ENCODE data around the gene ZMIZ1.
A peak's percentile ranks its signal among the peaks of the same experiment; 100 is the strongest.

The ZMIZ1 gene

GRCh38 chr10:79189853-79190435, 121.2 kb downstream of the ZMIZ1 start:
- no peak overlapping the region for H3K27ac ChIP-seq (ENCODE audit: low read length, poor library complexity, severe bottlenecking)
- no peak overlapping the region for H2BK5ac ChIP-seq (ENCODE audit: low read depth, low read length, poor library complexity, severe bottlenecking)
- H2BK12ac ChIP-seq (ENCODE audit: low read length in 2 of 2), result peak overlapping the region in 1 of 2 experiments; percentile 74
- H3K18ac ChIP-seq (ENCODE audit: low read depth in 1 of 2, low read length in 2 of 2), result peak overlapping the region; percentile 47 to 80
- H2AFZ ChIP-seq (ENCODE audit: low read depth, low read length), result no peak overlapping the region
- no peak overlapping the region for H3K4me3 ChIP-seq (ENCODE audit: insufficient read depth in 1 of 2, low read depth in 1 of 2, low read length in 2 of 2)
- peaks cover 38% of the 10 kb centered on the region for H3K79me1 ChIP-seq (replicated peaks; ENCODE audit: low read length, poor library complexity, severe bottlenecking)
- H3K4ac ChIP-seq (ENCODE audit: low read depth in 1 of 2, low read length in 2 of 2), result no peak overlapping the region
- H3K14ac ChIP-seq (ENCODE audit: low read length in 2 of 2), result peak overlapping the region in 1 of 2 experiments; percentile 53
- H2BK120ac ChIP-seq (ENCODE audit: low read depth, low read length), result no peak overlapping the region
- 91% methylated on average over 8 of the region's 10 CpGs for whole genome bisulfite sequencing
- DNase-seq, result no peak
- H3K9me3 ChIP-seq (ENCODE audit: control insufficient read depth, low read length), result no peaks in the 10 kb centered on the region
- no peaks in the 10 kb centered on the region for H3K27me3 ChIP-seq (ENCODE audit: control insufficient read depth in 1 of 2, insufficient read depth in 1 of 2, low read length in 2 of 2)
- H3K36me3 ChIP-seq (ENCODE audit: control insufficient read depth in 1 of 2, insufficient read depth in 2 of 2, low read depth in 1 of 2, low read length in 2 of 2), result peaks cover 48 to 51% of the 10 kb centered on the region in 2 experiments
- H2BK15ac ChIP-seq (ENCODE audit: low read depth, poor library complexity, severe bottlenecking), result no peak overlapping the region
- H3K23ac ChIP-seq (ENCODE audit: low read length in 2 of 2), result peak overlapping the region in 1 of 2 experiments; percentile 34
- no peak overlapping the region for H4K91ac ChIP-seq (ENCODE audit: low read length)
- peaks cover 81% of the 10 kb centered on the region for H3K4me1 ChIP-seq (ENCODE audit: control insufficient read depth, insufficient read depth, low read depth, low read length)
- peak overlapping the region; percentile 5 for H3K9ac ChIP-seq (ENCODE audit: low read length)
- H4K8ac ChIP-seq (ENCODE audit: low read length), result no peak overlapping the region
- H3K4me2 ChIP-seq (ENCODE audit: low read length, poor library complexity, severe bottlenecking), result peak overlapping the region; percentile 16
- peak overlapping the region; percentile 50 for H2AK5ac ChIP-seq (ENCODE audit: low read length, severe bottlenecking)

- H3K18ac ChIP-seq (ENCODE audit: low read depth in 1 of 2, low read length in 2 of 2), result no peak overlapping the region
- no peak overlapping the region for H3K27ac ChIP-seq (ENCODE audit: low read length, poor library complexity, severe bottlenecking)
- H3K9me3 ChIP-seq (ENCODE audit: control insufficient read depth, low read length), result no peaks in the 10 kb centered on the region
- 100% methylated on average over 1 of the region's 1 CpG for WGBS
- peaks cover 39% of the 10 kb centered on the region for H3K79me1 ChIP-seq (replicated peaks; ENCODE audit: low read length, poor library complexity, severe bottlenecking)
- peaks cover 81% of the 10 kb centered on the region for H3K4me1 ChIP-seq (ENCODE audit: control insufficient read depth, insufficient read depth, low read depth, low read length)
- no peak overlapping the region for H2BK120ac ChIP-seq (ENCODE audit: low read depth, low read length)
- no peak overlapping the region for H4K91ac ChIP-seq (ENCODE audit: low read length)
- H3K14ac ChIP-seq (ENCODE audit: low read length in 2 of 2), result no peak overlapping the region
- peaks cover 52% of the 10 kb centered on the region in 2 experiments for H3K36me3 ChIP-seq (ENCODE audit: control insufficient read depth in 1 of 2, insufficient read depth in 2 of 2, low read depth in 1 of 2, low read length in 2 of 2)
- no peak for DNase-seq
- no peak overlapping the region for H2BK5ac ChIP-seq (ENCODE audit: low read depth, low read length, poor library complexity, severe bottlenecking)
- no peak overlapping the region for H3K4ac ChIP-seq (ENCODE audit: low read depth in 1 of 2, low read length in 2 of 2)
- no peak overlapping the region for H2AFZ ChIP-seq (ENCODE audit: low read depth, low read length)
- no peak overlapping the region for H2BK12ac ChIP-seq (ENCODE audit: low read length in 2 of 2)
- no peak overlapping the region for H3K4me2 ChIP-seq (ENCODE audit: low read length, poor library complexity, severe bottlenecking)
- peak overlapping the region; percentile 21 for H2AK5ac ChIP-seq (ENCODE audit: low read length, severe bottlenecking)
- no peak overlapping the region for H3K9ac ChIP-seq (ENCODE audit: low read length)
- no peak overlapping the region for H3K23ac ChIP-seq (ENCODE audit: low read length in 2 of 2)
- H4K8ac ChIP-seq (ENCODE audit: low read length), result no peak overlapping the region
- no peak overlapping the region for H2BK15ac ChIP-seq (ENCODE audit: low read depth, poor library complexity, severe bottlenecking)
- H3K27me3 ChIP-seq (ENCODE audit: control insufficient read depth in 1 of 2, insufficient read depth in 1 of 2, low read length in 2 of 2), result no peaks in the 10 kb centered on the region
- H3K4me3 ChIP-seq (ENCODE audit: insufficient read depth in 1 of 2, low read depth in 1 of 2, low read length in 2 of 2), result no peak overlapping the region
These were observed 122.0 kb downstream of the ZMIZ1 start for GRCh38 chr10:79190740-79191261.

- DNase-seq, result no peak
- H3K23ac ChIP-seq (ENCODE audit: low read length in 2 of 2), result peak overlapping the region in 1 of 2 experiments; percentile 23
- H2BK120ac ChIP-seq (ENCODE audit: low read depth, low read length), result no peak overlapping the region
- H2BK15ac ChIP-seq (ENCODE audit: low read depth, poor library complexity, severe bottlenecking), result peak overlapping the region; percentile 50
- no peak overlapping the region for H4K91ac ChIP-seq (ENCODE audit: low read length)
- H3K4me1 ChIP-seq (ENCODE audit: control insufficient read depth, insufficient read depth, low read depth, low read length), result peaks cover 84% of the 10 kb centered on the region
- no peak overlapping the region for H4K8ac ChIP-seq (ENCODE audit: low read length)
- peak overlapping the region in 1 of 2 experiments; percentile 42 for H3K18ac ChIP-seq (ENCODE audit: low read depth in 1 of 2, low read length in 2 of 2)
- no peak overlapping the region for H3K14ac ChIP-seq (ENCODE audit: low read length in 2 of 2)
- peak overlapping the region; percentile 1 for H2AK5ac ChIP-seq (ENCODE audit: low read length, severe bottlenecking)
- H3K27ac ChIP-seq (ENCODE audit: low read length, poor library complexity, severe bottlenecking), result no peak overlapping the region
- WGBS, result 81% methylated on average over 3 of the region's 4 CpGs
- no peaks in the 10 kb centered on the region for H3K27me3 ChIP-seq (ENCODE audit: control insufficient read depth in 1 of 2, insufficient read depth in 1 of 2, low read length in 2 of 2)
- no peaks in the 10 kb centered on the region for H3K9me3 ChIP-seq (ENCODE audit: control insufficient read depth, low read length)
- H3K4me2 ChIP-seq (ENCODE audit: low read length, poor library complexity, severe bottlenecking), result no peak overlapping the region
- H3K4me3 ChIP-seq (ENCODE audit: insufficient read depth in 1 of 2, low read depth in 1 of 2, low read length in 2 of 2), result no peak overlapping the region
- H2BK5ac ChIP-seq (ENCODE audit: low read depth, low read length, poor library complexity, severe bottlenecking), result no peak overlapping the region
- peak overlapping the region in 1 of 2 experiments; percentile 59 for H2BK12ac ChIP-seq (ENCODE audit: low read length in 2 of 2)
- no peak overlapping the region for H2AFZ ChIP-seq (ENCODE audit: low read depth, low read length)
- H3K36me3 ChIP-seq (ENCODE audit: control insufficient read depth in 1 of 2, insufficient read depth in 2 of 2, low read depth in 1 of 2, low read length in 2 of 2), result peaks cover 51 to 59% of the 10 kb centered on the region in 2 experiments
- H3K79me1 ChIP-seq (replicated peaks; ENCODE audit: low read length, poor library complexity, severe bottlenecking), result peaks cover 42% of the 10 kb centered on the region
- peak overlapping the region; percentile 27 for H3K9ac ChIP-seq (ENCODE audit: low read length)
- peak overlapping the region in 1 of 2 experiments; percentile 19 for H3K4ac ChIP-seq (ENCODE audit: low read depth in 1 of 2, low read length in 2 of 2)
These were observed 123.3 kb downstream of the ZMIZ1 start for GRCh38 chr10:79191951-79192676.

- H2BK12ac ChIP-seq (ENCODE audit: low read length in 2 of 2), result peak overlapping the region in 1 of 2 experiments; percentile 37
- H3K4ac ChIP-seq (ENCODE audit: low read depth in 1 of 2, low read length in 2 of 2), result peak overlapping the region; percentile 17 to 26
- H3K4me1 ChIP-seq (ENCODE audit: control insufficient read depth, insufficient read depth, low read depth, low read length), result peaks cover 80% of the 10 kb centered on the region
- peak overlapping the region in 1 of 2 experiments; percentile 76 for H3K14ac ChIP-seq (ENCODE audit: low read length in 2 of 2)
- no peak overlapping the region for H2AK5ac ChIP-seq (ENCODE audit: low read length, severe bottlenecking)
- H3K79me1 ChIP-seq (replicated peaks; ENCODE audit: low read length, poor library complexity, severe bottlenecking), result peaks cover 41% of the 10 kb centered on the region
- H3K4me2 ChIP-seq (ENCODE audit: low read length, poor library complexity, severe bottlenecking), result no peak overlapping the region
- no peak overlapping the region for H2BK120ac ChIP-seq (ENCODE audit: low read depth, low read length)
- peak; percentile 72 for DNase-seq
- H3K27ac ChIP-seq (ENCODE audit: low read length, poor library complexity, severe bottlenecking), result no peak overlapping the region
- H3K4me3 ChIP-seq (ENCODE audit: insufficient read depth in 1 of 2, low read depth in 1 of 2, low read length in 2 of 2), result no peak overlapping the region
- H3K9me3 ChIP-seq (ENCODE audit: control insufficient read depth, low read length), result no peaks in the 10 kb centered on the region
- peak overlapping the region; percentile 27 for H3K9ac ChIP-seq (ENCODE audit: low read length)
- no peak overlapping the region for H2AFZ ChIP-seq (ENCODE audit: low read depth, low read length)
- no peak overlapping the region for H2BK5ac ChIP-seq (ENCODE audit: low read depth, low read length, poor library complexity, severe bottlenecking)
- H3K27me3 ChIP-seq (ENCODE audit: control insufficient read depth in 1 of 2, insufficient read depth in 1 of 2, low read length in 2 of 2), result no peaks in the 10 kb centered on the region
- H2BK15ac ChIP-seq (ENCODE audit: low read depth, poor library complexity, severe bottlenecking), result no peak overlapping the region
- H3K18ac ChIP-seq (ENCODE audit: low read depth in 1 of 2, low read length in 2 of 2), result peak overlapping the region; percentile 16 to 54
- no peak overlapping the region for H4K8ac ChIP-seq (ENCODE audit: low read length)
- peak overlapping the region in 1 of 2 experiments; percentile 3 for H3K23ac ChIP-seq (ENCODE audit: low read length in 2 of 2)
- H4K91ac ChIP-seq (ENCODE audit: low read length), result no peak overlapping the region
- H3K36me3 ChIP-seq (ENCODE audit: control insufficient read depth in 1 of 2, insufficient read depth in 2 of 2, low read depth in 1 of 2, low read length in 2 of 2), result peaks cover 51 to 58% of the 10 kb centered on the region in 2 experiments
- 17% methylated on average over 4 of the region's 4 CpGs for WGBS
These were observed 123.9 kb downstream of the ZMIZ1 start for GRCh38 chr10:79192677-79193003.

Measured in mesenchymal stem cell (in vitro differentiated cells and primary cell).